DMS 273 treated with DMSO at 0.1 percent for 48 hours (cell line): Measurements from ENCODE around the gene PDE3B.
"Not testable (repeated sequence)": the region's sequence is repeated elsewhere in the genome, so short reads cannot be mapped to it uniquely, and the experiment has no call there.

ENCODE experiments used
- DNase-seq: peaks from one replicate; lab custom pipeline; 2025; lab: John Stamatoyannopoulos, UW

Gene PDE3B

GRCh38 chr11:14641801-14642200 lies 1.8 kb upstream of the PDE3B start:
- DNase-seq: no peak

DNA sequence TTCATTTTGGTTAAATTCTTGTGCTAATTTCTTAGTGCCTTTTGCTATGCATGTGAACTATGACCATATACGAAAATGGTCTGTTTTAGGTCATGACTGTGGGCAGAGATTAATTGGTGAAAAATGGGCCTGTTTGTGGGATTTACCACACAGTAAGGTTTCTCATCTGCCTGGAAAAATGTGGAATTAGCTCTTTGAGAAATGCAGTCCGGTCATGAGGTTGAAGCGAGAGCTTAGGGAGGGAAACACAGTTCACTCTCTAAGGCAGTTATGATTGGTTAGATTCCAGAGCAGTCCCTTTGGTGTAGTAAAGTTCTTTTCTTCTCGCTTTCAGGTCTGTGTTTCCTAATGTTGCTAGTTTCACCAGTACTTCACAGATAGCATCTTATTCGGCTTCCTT lies 1.2 kb upstream of the PDE3B start:
- no peak for DNase-seq

GRCh38 chr11:14642873-14643696 lies 519 bp upstream of the PDE3B start:
- no peak for DNase-seq

- DNase-seq: no peak
Measured at GRCh38 chr11:14644226-14645014, 816 bp downstream of the PDE3B start.

DNA sequence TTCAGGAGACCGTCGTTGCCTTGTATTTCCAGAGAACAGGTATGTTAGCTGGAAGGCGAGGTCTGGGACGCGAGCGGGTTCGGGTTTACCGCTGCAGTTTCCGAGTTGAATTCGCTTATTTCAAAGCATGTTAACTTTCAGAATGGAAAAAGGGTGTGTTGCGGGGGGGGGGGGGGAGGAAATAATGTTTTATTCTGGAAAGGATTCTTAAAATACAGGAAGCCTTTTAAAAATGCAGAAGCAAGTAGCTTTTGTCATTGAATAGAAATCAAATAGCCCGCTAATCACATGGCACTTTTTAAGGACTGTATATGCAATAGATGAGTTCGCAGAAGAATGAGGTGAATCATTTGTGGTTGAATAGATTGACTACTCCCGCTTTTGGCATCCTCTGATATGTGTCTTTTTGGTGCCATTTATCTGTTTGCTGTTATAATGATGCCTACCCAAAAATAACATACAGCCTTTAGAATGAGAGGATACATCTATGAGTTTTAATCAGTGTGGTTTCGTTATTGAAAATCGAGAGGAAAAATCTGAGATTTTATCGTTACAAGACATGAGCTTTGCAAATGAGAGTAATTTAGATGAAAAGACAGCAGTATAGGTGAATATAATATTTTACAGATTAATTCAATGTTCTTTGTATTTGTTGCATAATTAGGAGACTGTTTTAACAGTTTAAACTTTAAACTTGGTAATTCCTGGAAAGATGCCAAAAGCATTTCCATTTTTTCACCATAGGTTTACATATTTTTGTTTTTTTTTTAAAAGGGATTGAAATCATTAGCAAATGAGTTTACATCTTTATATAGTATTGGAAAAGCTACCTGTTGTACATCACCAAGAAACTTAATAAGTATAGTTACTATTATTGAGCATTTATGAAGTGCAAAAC lies 1.7 kb downstream of the PDE3B start:
- no peak for DNase-seq

GRCh38 chr11:14645985-14646900 lies 2.6 kb downstream of the PDE3B start:
- DNase-seq: no peak

DNA sequence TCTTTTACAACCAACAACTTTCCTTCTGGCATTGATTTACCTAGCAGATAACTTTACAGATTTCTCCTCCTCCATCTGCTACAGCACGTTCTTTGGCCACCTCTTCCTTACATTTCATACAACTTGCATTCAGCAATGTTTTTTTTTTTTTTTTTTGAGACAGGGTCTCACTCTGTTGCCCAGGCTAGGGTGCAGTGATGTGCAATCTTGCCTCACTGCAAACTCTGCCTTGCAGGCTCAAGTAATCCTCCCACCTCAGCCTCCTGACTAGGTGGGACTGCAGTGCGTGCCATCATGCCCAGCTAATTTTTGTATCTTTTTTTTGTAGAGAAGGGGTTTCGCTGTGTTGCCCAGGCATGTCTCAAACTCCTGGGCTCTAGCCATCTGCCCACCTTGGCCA lies 6.5 kb downstream of the PDE3B start:
- no peak for DNase-seq

- no peak for DNase-seq
Measured at GRCh38 chr11:14653090-14653489, 9.5 kb downstream of the PDE3B start.

DNA sequence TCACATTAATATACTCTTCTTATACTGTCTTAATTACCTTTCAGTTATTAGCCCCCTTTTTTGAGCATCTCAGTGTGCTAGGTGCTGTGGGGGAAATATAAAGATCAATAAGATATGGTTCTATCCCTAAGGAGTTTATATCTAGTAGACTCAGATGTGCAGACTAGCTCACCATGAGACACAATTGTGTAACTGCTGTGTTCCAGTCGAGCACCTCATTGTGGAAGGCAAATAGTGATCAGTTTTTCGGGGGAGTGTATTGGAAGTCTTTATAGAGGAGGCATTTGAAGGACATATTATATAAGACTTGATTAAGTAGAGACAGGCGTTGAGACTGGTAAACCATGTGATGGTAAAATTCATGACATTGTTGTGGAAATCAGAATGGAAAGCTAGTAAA lies 11.8 kb downstream of the PDE3B start:
- DNase-seq: no peak

- no peak for DNase-seq
Measured at GRCh38 chr11:14656536-14657457, 13.2 kb downstream of the PDE3B start.

DNA sequence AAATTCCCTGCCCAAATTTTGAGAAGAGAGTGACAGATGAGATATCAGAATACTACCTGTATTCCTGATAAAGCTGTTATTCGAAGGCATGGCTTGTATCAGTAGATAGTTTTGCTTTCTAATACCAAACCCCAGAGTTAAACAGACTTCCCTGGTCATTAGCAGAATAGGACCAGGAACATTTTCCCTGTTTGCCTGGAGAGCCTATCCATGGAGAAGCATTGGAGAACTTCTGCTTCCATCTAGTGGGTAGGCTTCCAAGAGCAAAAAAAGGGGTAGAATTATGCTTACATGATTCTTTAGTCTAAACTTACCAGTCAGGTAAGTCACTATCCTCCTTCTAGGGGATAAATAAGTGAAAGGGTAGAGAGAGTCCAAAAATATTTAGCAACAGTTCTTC lies 14.2 kb downstream of the PDE3B start:
- no peak for DNase-seq

GRCh38 chr11:14664926-14665325 lies 21.3 kb downstream of the PDE3B start:
- DNase-seq: not testable (repeated sequence)

- DNase-seq: not testable (repeated sequence)
Measured at GRCh38 chr11:14667329-14667728, 23.7 kb downstream of the PDE3B start.

GRCh38 chr11:14668731-14669301 lies 25.2 kb downstream of the PDE3B start:
- no peak for DNase-seq

DNA sequence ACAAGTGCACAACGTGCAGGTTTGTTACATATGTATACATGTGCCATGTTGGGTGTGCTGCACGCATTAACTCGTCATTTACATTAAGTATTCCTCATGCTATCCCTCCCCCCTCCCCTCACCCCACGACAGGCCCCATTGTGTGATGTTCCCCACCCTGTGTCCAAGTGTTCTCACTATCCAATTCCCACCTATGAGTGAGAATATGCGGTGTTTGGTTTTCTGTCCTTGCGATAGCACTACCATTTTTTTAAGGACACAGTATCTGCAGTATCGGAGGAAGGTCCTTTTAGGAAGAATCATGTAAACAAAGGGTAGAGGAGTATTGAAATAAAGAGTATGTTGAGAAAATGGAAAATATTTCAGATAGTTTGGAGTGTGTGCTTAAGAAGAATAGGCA lies 25.9 kb downstream of the PDE3B start:
- DNase-seq: no peak

DNA sequence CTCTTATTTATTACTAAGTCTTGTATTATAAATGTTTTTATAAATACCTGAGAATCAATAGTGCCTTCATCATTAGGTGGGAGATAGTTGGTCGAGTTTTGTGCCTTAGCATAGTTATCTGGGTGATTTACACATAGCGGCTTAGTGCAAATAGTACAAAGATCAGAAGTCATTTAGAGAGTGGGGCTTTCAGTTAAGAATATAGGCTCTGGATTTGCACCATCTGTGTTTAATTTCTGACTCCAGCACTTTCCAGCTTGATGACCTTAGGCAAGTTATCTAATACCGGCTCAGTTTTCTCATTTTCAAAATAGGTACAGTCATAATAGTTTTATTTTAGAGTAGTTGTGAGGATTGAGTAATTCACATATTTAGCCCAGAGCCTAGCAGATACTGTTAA lies 26.4 kb downstream of the PDE3B start:
- DNase-seq: no peak

- DNase-seq: no peak
Measured at GRCh38 chr11:14672635-14673034, 29.0 kb downstream of the PDE3B start.

- DNase-seq: no peak
Measured at GRCh38 chr11:14673421-14673820, 29.8 kb downstream of the PDE3B start.

- no peak for DNase-seq
Measured at GRCh38 chr11:14673824-14674405, 30.3 kb downstream of the PDE3B start.
